ENCODE data around the gene MTCH1.

DNA sequence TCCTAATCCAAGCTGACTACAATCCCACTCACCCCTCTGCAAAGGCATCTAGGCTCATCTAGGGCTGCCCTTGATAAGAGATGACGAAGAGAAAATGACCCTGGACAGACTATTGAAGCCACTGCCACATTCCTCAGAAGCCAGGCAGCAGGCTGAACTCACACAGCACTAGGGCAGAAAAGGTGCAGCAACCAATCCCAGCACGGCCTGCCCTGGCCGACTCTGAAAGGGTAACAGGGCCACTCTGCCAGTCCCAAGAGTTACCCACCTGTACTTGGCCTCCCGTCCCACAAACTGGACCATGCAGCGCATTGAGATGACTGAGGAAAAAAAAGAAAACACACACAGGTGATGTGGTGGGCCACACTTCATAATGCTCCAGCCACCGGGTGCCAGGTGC lies 9.1 kb downstream of the MTCH1 start:
- TF ChIP-seq CBX5 (IDR thresholded peaks at IDR 0.05; ENCODE audit: borderline replicate concordance, low read depth) (no peak), HMG20B (CRISPR knock-in tag; IDR thresholded peaks at IDR 0.05) (no peak), RFX1 (IDR thresholded peaks at IDR 0.05) (no peak), CREM (IDR thresholded peaks at IDR 0.05; ENCODE audit: low read depth) (no peak), KLF16 (IDR thresholded peaks at IDR 0.05) (no peak), POLR2AphosphoS5 (IDR thresholded peaks at IDR 0.05; ENCODE audit: control insufficient read depth, insufficient read depth, low read depth, low read length) (no peak)
- TF ChIP-seq, protein P1, sequence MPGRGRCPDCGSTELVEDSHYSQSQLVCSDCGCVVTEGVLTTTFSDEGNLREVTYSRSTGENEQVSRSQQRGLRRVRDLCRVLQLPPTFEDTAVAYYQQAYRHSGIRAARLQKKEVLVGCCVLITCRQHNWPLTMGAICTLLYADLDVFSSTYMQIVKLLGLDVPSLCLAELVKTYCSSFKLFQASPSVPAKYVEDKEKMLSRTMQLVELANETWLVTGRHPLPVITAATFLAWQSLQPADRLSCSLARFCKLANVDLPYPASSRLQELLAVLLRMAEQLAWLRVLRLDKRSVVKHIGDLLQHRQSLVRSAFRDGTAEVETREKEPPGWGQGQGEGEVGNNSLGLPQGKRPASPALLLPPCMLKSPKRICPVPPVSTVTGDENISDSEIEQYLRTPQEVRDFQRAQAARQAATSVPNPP (IDR thresholded peaks at IDR 0.05; ENCODE audit: borderline replicate concordance, insufficient read depth, insufficient read length): no peak
